COLO668 (cell line): Measurements from ENCODE around the gene SLC13A1.
"Not testable (repeated sequence)": the region's sequence is repeated elsewhere in the genome, so short reads cannot be mapped to it uniquely, and the experiment has no call there.

Source experiments
- DNase-seq: peaks from one replicate; lab custom pipeline; 2025; ENCODE audit not compliant: unreplicated experiment; lab: John Stamatoyannopoulos, UW

SLC13A1 gene

DNA sequence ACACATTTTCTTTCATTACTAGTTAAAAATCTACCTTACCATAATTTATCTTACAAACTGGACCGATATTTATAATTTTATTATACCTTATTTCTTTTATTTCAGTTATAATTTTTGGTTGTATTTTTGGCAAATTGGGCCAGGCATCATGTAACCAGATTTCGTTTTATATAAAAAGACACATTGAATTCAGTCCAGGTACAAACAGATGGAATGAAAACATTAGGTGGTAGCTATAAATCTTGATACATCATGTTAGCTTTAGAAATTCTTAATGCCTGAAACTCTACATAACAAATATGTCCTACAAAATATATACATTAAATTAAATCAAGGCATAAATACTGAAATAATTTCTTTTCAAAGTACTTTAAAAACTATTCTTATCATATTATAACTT lies 73.1 kb downstream of the SLC13A1 start:
- DNase-seq: no peak

DNA sequence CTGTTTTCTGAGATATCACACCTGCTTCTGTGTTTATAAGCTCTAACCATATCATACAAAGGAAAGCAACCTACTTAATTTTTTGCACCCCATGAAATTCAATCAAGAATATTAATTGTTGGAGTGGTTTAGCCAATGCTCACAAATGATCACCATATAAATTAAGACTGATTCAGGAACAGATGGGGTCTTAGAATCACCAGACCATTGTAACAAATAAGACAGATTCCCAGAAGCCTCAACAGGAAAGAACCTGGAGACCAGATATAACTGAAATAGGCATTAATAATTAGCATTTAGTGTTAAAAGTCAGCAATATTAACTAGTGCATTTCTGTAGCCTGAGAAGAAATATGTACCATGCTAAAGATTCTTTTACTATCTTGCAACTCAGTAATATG lies 73.6 kb downstream of the SLC13A1 start:
- DNase-seq: no peak

DNA sequence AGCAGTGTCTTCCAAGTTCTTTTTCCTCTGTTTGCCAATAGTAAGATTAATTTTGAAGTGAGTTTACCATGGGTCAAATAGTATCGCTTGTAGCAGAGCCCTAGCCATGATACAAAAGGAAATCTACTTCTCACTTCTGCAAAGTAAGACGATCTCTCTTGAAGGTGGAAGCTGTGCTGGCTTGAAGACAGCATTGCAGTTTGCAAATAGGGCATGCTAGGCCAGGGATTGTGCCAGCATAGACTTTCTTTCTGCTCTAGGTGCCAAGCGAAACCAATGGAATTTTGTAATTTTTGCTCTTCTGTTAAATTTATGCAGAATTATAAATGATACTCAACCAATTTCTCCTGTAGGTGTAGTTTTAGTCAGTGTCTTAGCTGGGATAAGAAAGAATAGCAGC lies 74.5 kb downstream of the SLC13A1 start:
- no peak for DNase-seq

DNA sequence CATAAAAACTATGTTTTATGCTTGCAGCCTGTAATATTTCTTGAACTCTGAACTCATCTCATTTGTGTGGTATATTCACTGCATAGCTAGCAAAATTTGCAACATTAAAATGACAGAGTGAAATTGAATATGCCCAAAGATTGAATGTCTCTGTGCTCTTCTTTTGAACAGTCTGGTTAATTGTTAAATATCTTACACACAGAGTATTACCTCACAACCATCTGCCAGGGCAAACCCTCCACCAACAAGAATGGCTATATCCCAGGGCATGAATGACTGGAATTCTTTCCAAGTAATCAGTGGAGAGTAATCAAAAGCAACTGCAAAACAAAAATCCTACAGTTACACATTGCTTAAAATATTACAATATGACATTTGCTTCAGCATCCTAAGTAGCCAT lies 76.9 kb downstream of the SLC13A1 start:
- DNase-seq: no peak

DNA sequence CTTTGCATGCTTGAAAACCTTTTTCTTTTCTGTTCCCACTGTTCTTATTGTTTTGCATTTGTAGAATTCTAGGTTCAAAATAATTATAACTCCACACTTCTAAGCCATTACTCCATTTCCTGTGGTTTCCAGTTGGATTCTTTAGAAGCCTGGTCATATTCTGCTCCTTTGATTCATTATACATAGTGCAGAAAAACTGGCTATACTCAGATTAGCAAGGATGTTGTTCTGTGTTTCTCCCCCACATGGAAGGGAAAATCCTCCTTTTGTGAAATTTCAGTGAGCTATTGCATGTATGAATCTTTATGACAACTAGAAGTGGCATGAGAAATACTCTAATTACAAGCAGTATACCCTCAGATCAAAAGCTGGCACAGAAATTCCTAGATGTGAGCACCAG lies 79.5 kb downstream of the SLC13A1 start:
- no peak for DNase-seq

DNA sequence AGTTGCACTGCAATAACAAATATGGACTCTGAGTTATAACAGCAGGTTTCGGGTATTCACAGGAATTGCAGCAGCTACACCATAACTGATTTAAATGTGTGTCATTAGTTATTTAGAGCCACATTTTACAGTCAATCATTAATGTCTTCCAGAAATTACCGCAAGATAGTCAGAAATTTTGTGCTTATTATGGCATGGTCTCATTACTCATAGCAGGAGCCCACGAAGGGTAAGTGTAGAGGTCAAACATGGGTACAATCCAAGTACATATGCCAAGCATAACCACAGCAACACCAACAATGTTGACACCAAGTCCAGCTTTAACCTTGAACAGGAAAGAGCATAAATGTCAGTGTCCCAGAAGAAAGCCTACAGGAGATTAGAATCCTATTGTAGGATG lies 84.4 kb downstream of the SLC13A1 start:
- no peak for DNase-seq

DNA sequence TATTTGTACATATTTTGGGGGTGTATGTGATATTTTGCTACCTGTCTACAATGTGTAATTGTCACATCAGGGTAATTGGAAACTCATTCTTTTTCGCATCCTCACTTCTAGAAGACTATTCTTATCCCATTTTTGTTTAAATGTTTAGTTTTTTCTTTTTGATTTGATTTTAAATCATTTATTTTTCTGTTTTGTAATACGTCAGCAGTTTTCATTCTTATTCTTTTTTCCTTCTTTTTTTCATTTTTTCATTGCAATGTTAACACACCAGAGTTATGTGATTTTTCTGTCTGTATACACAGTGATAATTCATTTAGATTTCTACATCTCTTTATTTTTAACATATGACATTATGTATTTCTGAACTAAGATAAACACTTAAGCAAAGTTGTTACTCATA lies 85.5 kb downstream of the SLC13A1 start:
- DNase-seq: no peak

DNA sequence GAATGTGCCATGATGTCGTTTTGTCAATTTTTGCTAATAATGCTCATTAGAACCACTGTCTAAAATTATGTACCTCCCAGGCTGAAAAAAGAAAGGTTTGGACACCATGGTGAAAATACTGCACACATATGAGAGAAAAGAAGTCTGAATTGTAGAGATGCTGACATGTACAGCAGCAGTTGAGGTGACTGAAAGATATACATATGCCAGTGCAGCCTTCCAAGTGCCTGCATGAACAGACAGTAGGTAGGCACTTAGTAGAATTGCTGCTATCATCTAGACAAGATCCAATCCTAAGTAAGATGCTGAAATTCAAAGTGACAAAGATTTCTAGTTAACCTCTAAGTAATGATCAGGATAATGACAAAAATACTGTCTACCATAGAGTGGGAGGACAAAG lies 86.9 kb downstream of the SLC13A1 start:
- DNase-seq: no peak

DNA sequence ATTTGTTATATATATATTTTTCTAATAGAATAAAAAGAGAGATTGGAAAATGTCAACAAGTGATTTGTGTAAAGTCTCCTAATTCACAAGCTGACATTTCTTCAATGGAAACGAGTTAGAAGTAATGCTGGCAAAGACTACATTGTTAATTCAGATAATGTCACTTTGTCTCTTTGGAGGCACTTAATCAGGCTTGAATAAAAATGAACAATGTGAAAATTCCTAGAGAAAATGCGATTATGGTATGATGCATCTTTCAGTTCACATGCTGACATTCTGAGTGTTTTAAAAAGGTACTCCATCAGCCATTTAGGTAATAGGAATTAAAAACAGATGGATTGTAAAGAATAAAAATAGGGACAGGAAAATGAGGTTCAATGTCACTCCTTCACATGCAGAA lies 100.1 kb downstream of the SLC13A1 start:
- DNase-seq: no peak

DNA sequence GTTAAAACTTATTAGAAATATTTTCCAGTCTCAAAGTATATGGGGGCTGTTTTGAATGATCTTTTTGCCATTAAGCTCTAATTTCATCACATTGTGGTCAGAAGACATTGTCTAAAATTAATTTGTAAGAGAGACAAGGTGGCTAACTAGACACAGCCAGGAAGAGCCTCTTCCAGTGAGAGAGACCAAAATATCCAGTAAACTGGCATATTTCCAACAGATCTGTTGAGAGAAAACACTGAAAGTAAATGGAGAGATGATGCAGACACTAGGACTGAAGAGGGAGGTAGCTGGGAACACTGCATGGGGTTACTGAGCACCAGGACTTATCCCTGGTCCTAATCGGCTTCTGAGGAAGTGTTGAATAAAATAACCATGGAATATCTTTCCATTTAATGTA lies 102.8 kb downstream of the SLC13A1 start:
- DNase-seq: no peak

DNA sequence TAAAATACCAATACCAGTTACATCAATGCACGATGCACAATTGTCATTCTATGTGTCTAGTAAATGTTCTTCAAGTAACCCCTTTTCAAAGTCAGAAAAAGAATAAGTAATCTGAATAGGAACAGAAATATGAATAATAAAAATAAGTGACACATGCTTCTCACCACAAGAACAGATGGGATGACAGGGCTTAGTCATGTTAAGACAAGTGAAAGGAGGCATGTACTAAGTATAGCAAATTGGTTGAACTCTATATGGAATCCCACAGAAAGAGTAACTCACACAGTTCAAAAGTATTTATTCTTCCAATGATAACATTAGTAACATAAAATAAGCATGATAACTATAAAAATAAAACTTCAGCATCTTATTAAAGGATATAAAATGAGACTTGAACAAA lies 103.3 kb downstream of the SLC13A1 start:
- DNase-seq: no peak

DNA sequence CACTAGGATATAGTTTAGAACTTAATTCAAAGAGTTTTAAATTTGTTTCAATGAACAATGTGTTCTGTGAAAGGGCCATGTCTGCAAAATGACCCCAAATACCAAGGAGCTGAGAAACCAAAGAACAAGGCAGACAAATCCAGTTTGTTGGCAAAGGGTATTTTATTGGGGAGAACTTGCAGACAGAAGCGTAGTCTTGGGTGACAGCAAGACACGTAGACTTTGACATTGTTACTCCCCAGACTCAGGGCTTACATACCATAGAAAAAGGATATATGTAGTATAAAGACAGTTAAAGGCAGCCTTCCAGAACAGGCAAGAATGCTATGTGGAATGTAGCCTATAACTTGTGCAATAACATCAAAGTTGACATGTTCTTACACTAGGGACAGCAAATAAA lies 109.3 kb downstream of the SLC13A1 start:
- DNase-seq: no peak

DNA sequence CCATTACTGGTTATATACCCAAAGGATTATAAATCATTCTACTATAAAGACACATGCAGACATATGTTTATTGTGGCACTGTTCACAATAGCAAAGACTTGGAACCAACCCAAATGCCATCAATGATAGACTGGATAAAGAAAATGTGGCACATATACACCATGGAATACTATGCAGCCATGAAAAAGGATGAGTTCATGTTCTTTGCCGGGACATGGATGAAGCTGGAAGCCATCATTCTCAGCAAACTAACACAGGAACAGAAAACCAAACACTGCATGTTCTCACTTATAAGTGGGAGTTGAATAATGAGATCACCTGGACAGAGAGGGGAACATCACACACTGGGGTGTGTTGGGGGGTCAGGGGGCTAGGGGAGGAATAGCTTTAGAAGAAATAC lies 112.9 kb downstream of the SLC13A1 start:
- not testable (repeated sequence) for DNase-seq

DNA sequence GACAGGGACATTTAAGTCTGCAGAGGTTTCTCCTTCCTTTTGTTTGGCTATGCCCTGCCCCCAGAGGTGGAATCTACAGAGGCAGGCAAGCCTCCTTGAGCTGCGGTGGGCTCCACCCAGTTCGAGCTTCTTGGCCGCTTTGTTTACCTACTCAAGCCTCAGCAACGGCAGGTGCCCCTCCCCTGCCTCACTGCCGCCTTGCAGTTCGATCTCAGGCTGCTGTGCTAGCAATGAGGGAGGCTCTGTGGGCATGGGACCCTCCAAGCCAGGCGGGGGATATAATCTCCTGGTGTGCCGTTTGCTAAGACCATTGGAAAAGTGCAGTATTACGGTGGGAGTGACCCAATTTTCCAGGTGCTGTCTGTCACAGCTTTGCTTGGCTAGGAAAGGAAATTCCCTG lies 114.9 kb downstream of the SLC13A1 start:
- DNase-seq: not testable (repeated sequence)

DNA sequence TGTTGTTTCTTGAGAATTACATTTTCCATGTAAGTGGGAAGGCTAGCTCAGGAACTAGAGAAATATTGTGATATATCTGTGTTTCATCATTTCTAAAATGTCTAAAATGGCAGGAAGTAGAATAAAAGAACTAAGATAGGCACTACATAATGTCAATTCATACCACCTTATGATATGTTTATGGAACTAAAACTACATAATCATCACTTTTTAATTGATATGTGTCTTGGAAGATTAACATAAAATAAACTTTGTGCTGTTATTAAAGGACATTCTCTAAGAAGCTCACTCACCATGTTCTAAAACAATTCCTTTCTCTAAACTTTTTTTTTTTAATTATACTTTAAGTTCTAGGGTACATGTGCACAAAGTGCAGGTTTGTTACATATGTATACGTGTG lies 120.7 kb downstream of the SLC13A1 start:
- DNase-seq: no peak

DNA sequence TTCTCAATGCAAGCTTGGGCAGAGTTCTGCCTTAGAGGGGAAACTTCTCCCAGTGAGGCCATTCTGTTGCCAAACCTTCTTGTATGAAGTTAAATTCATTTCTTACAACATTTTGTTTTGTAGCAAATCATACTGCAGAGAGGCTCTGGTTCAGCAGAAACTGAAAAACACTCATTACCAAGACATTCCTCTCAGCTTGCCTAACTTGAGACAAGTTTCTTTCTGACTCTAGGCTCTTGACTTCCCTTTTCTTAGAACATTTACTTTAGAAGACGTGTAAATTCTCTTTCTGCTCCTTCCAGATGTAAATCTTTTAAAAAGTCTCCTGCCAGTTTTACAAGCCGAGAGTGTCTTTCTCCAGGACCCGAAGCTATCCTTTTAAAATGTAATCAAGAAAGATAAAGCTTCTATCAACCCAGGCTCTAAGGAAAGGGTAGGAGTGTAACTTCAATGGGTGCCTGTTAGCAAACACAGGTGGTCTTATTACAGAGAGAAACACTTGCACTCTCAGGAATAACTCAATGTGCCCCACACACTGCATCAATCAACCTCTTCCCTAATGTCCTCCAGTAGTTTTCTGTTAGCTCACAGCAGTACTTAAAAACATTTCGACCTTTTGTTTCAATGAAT lies 123.8 kb downstream of the SLC13A1 start:
- no peak for DNase-seq

DNA sequence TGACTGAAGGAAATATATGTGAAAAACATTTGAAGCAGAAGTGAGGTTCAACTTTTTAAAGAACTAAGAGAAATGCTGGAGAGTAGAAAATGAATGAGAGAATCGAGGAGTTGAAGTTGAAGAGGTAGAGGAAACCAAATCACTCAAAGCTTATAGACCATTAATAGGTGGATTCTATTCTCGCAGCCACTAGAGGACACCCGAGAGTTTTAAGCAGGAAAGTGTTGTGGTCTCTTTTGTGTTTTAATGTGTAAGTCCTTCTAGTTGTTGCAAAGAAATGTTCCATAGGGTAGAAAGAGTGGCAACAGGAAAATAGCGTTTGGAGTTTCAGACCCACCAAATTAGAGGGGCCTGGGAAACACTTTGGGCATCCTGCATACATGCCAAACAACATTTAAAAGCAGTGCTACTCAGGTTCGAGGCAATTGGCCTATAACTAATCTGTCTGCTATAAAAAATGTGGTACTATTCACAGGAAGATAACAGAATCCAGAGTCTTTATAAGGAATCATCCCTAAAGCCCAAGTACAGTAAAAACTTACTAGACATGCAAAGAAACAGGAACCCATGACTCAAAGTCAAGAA lies 129.0 kb downstream of the SLC13A1 start:
- DNase-seq: no peak

DNA sequence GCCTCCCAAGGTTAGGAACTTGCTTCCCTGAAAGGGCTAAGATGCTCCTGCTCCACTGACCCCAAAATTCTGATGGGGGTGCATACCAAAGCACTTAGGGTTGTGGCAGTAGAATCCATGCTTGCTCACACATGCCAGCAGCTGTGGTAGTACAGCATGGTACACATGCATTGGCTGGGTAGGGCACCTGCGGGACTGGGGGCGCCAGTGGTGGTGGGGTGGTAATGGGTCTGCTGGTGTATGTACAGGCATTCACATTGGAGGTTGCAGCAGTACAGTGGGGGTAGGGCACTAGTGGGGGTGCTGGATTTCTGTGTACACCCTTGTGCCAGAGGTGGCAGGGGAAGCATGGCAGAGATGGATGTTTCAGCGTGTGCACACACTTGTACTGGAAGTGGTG lies 132.0 kb downstream of the SLC13A1 start:
- no peak for DNase-seq
